ENCODE results near the gene LSM11. TPM values are rescaled to one million over a fixed set of nuclear protein-coding genes. Genes with fewer than 3 reads are reported as not detected.
"Not testable (repeated sequence)": the region's sequence is repeated elsewhere in the genome, so short reads cannot be mapped to it uniquely, and the experiment has no call there.

The LSM11 gene
- total RNA-seq, 1 experiment from 2014 or later = 1.6 TPM

- CTCF ChIA-PET = not testable (repeated sequence)
These were observed 15.7 kb upstream of the LSM11 start for GRCh38 chr5:157727858-157728257.

GRCh38 chr5:157729858-157730257, 13.7 kb upstream of the LSM11 start:
- POLR2A ChIA-PET = no interaction called here
- in situ Hi-C loops (cut with HindIII; ENCODE audit: low pct_unique_long_range_greater_than_20kb, low sequenced_read_pairs) = no loop called here
- peaks cover 6% of the 10 kb centered on the region; the same call in 1 of the 2 replicates for H3K4me1 ChIP-seq (ENCODE audit: control insufficient read depth, insufficient read depth, low read length)
- no peak for TF ChIP-seq SIN3A (IDR thresholded peaks at IDR 0.05; ENCODE audit: borderline replicate concordance, insufficient read depth, low read depth, low read length)
- no peak for TF ChIP-seq POLR2AphosphoS5 (IDR thresholded peaks at IDR 0.05; ENCODE audit: low read depth, low read length)
- no peak for TF ChIP-seq TCF7L2 (IDR thresholded peaks at IDR 0.05; ENCODE audit: low read depth, low read length)
- no peak for TF ChIP-seq REST (IDR thresholded peaks at IDR 0.05; ENCODE audit: insufficient read depth in 1 of 2, low read depth in 2 of 2, low read length in 1 of 2)
- TF ChIP-seq CTCF (IDR thresholded peaks at IDR 0.05) = no peak
- no peaks in the 10 kb centered on the region for H3K9me3 ChIP-seq (ENCODE audit: control insufficient read depth, insufficient read depth, low read depth, low read length)
- ATAC-seq (no peak), DNase-seq (ENCODE audit: low read depth, low spot score) (no peak)
- H3K27ac ChIP-seq (ENCODE audit: low read length) = no peak overlapping the region
- H3K27me3 ChIP-seq (ENCODE audit: control insufficient read depth, insufficient read depth, low read length) = no peaks in the 10 kb centered on the region
- intact Hi-C loops (cut with micrococcal nuclease; ENCODE audit: unreplicated experiment) = no loop called here
- H3K4me3 ChIP-seq (ENCODE audit: low read depth in 2 of 2, low read length in 2 of 2) = no peak overlapping the region
- no TSS peak for BruUV-seq (replicated peaks)
- CTCF ChIA-PET = no interaction called here
- peaks cover 2% of the 10 kb centered on the region; the same call in 1 of the 2 replicates for H3K36me3 ChIP-seq (ENCODE audit: control insufficient read depth, insufficient read depth, low read length)

More at GRCh38 chr5:157727858-157728257, 15.7 kb upstream of the LSM11 start:
- in situ Hi-C loops (cut with HindIII; ENCODE audit: low pct_unique_long_range_greater_than_20kb, low sequenced_read_pairs); H3K36me3 ChIP-seq (ENCODE audit: control insufficient read depth, insufficient read depth, low read length); H3K4me1 ChIP-seq (ENCODE audit: control insufficient read depth, insufficient read depth, low read length); POLR2A ChIA-PET; H3K27ac ChIP-seq (ENCODE audit: low read length); BruUV-seq (replicated peaks); intact Hi-C loops (cut with micrococcal nuclease; ENCODE audit: unreplicated experiment); ATAC-seq; H3K9me3 ChIP-seq (ENCODE audit: control insufficient read depth, insufficient read depth, low read depth, low read length); DNase-seq (ENCODE audit: low read depth, low spot score); H3K4me3 ChIP-seq (ENCODE audit: low read depth in 2 of 2, low read length in 2 of 2); H3K27me3 ChIP-seq (ENCODE audit: control insufficient read depth, insufficient read depth, low read length): not testable (repeated sequence)

GRCh38 chr5:157730900-157731271, 12.6 kb upstream of the LSM11 start:
- intact Hi-C loops (cut with micrococcal nuclease; ENCODE audit: unreplicated experiment) (no loop called here), in situ Hi-C loops (cut with HindIII; ENCODE audit: low pct_unique_long_range_greater_than_20kb, low sequenced_read_pairs) (no loop called here)
- CTCF ChIA-PET = interaction anchor here (0.7 to 1.3 kb wide), 2 partner anchors 218 to 402 kb away, joined by 3 read pairs; no protein-coding TSS in a partner anchor
- peak overlapping the region; percentile 94 for H3K27ac ChIP-seq (ENCODE audit: low read length)
- H3K4me1 ChIP-seq (ENCODE audit: control insufficient read depth, insufficient read depth, low read length) = peaks cover 6% of the 10 kb centered on the region; the same call in 1 of the 2 replicates
- peak overlapping the region; percentile 76 to 92 for H3K4me3 ChIP-seq (ENCODE audit: low read depth in 2 of 2, low read length in 2 of 2)
- POLR2A ChIA-PET = interaction anchor here (0.7 kb wide), 1 partner anchor 378 kb away, joined by 5 read pairs; no protein-coding TSS in a partner anchor
- H3K36me3 ChIP-seq (ENCODE audit: control insufficient read depth, insufficient read depth, low read length) = peaks cover 2% of the 10 kb centered on the region; the same call in 1 of the 2 replicates
- no peaks in the 10 kb centered on the region for H3K9me3 ChIP-seq (ENCODE audit: control insufficient read depth, insufficient read depth, low read depth, low read length)
- TF ChIP-seq CTCF (IDR thresholded peaks at IDR 0.05) = no peak
- no peak for TF ChIP-seq SIN3A (IDR thresholded peaks at IDR 0.05; ENCODE audit: borderline replicate concordance, insufficient read depth, low read depth, low read length)
- DNase-seq (ENCODE audit: low read depth, low spot score) (no peak), ATAC-seq (no peak)
- no peaks in the 10 kb centered on the region for H3K27me3 ChIP-seq (ENCODE audit: control insufficient read depth, insufficient read depth, low read length)
- no TSS peak for BruUV-seq (replicated peaks)

Data from Panc1 (cell line).